HFFc6 (cell line): ENCODE data around the gene CCDC187. TPM values are rescaled to one million over a fixed set of nuclear protein-coding genes. Genes with fewer than 3 reads are reported as not detected.

Source experiments
- DNase-seq: peaks from one replicate; pipeline ENCODE4 v3.0.0-alpha.2; 2018
- H3K27ac Mint-ChIP-seq: 2 replicates; pipeline ENCODE4 v1.8.0; 2020; ENCODE audit warnings: mild to moderate bottlenecking, mixed read lengths
- H3K27me3 Mint-ChIP-seq: 2 replicates; pipeline ENCODE4 v1.8.0; 2021; ENCODE audit warnings: mild to moderate bottlenecking, moderate library complexity, mixed read lengths; ENCODE audit not compliant: insufficient read depth
- H3K36me3 Mint-ChIP-seq: 2 replicates; pipeline ENCODE4 v1.8.0; 2021; ENCODE audit warnings: low read depth, mixed read lengths
- H3K4me1 Mint-ChIP-seq: 2 replicates; pipeline ENCODE4 v1.8.0; 2020; ENCODE audit warnings: low read depth, mixed read lengths
- H3K4me3 Mint-ChIP-seq: 2 replicates; pipeline ENCODE4 v1.8.0; 2020; ENCODE audit warnings: mild to moderate bottlenecking, moderate library complexity, mixed read lengths
- H3K9me3 Mint-ChIP-seq: 2 replicates; pipeline ENCODE4 v1.8.0; 2020; ENCODE audit warnings: mild to moderate bottlenecking, mixed read lengths
- CTCF ChIP-seq: fragments of 200-600 bp; sonication (generic); IDR thresholded peaks from 2 replicates; pipeline ENCODE4 v1.5.0; 2021; ENCODE audit warnings: antibody characterized with exemption, mild to moderate bottlenecking
- total RNA-seq, 6 experiments: library from RNA; stranded (reverse); fragmentation: NEBNext Ultra II Directional; extraction: Animal tissue kit (Norgen Biotek cat#: 25700); gene quantifications; 2 replicates in 1 of 6; 3 replicates in 5 of 6; pipeline ENCODE4 v1.2.3, GENCODE V29; 2021

The CCDC187 gene
- total RNA-seq, 6 experiments from 2014 or later, result not detected

DNA sequence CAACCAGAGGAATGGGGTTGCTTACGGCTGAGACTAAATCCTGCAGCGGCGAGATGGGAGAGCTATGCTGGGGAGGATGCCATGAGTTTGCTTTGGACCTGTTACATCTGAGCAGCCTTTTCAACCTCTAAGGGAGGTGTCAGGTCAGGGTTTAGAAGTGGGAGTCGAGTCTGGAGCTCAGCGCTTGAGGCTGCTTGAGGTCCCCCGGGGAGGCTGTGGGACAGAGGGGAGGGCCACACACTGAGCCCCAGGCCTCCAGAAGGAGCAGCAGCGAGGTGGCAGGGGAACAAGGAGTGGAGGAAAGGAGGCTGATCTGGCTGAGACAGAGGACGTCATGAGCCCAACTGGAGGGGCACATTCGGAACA lies 56.4 kb downstream of the CCDC187 start:
- H3K27ac Mint-ChIP-seq, result no peak overlapping the region
- H3K4me3 Mint-ChIP-seq, result no peak overlapping the region
- H3K4me1 Mint-ChIP-seq, result peaks cover 23% of the 10 kb centered on the region
- H3K27me3 Mint-ChIP-seq, result peaks cover 23% of the 10 kb centered on the region
- no peak for DNase-seq
- TF ChIP-seq CTCF, result no peak
- H3K9me3 Mint-ChIP-seq, result no peaks in the 10 kb centered on the region
- H3K36me3 Mint-ChIP-seq, result no peaks in the 10 kb centered on the region

- H3K4me3 Mint-ChIP-seq, result no peak overlapping the region
- no peaks in the 10 kb centered on the region for H3K36me3 Mint-ChIP-seq
- H3K27ac Mint-ChIP-seq, result no peak overlapping the region
- TF ChIP-seq CTCF, result no peak
- peaks cover 23% of the 10 kb centered on the region for H3K4me1 Mint-ChIP-seq
- DNase-seq, result no peak
- H3K27me3 Mint-ChIP-seq, result peaks cover 23% of the 10 kb centered on the region
- no peaks in the 10 kb centered on the region for H3K9me3 Mint-ChIP-seq
Measured at GRCh38 chr9:136246849-136247550, 56.9 kb downstream of the CCDC187 start.

GRCh38 chr9:136245219-136246150 lies 58.4 kb downstream of the CCDC187 start, which contains the start of gene QSOX2:
Gene QSOX2, minus strand, starts transcription at chr9:136245812. Its CDS starts 9 bp downstream, at chr9:136245803.
- no peak for TF ChIP-seq CTCF
- Mint-ChIP-seq H3K4me3 (peak within 1 kb of the TSS; percentile 96), H3K27ac (peak within 1 kb of the TSS; percentile 72), H3K36me3 (no peaks in the 10 kb centered on the region), H3K9me3 (no peaks in the 10 kb centered on the region), H3K4me1 (peaks cover 23% of the 10 kb centered on the region), H3K27me3 (peaks cover 18% of the 10 kb centered on the region)
- DNase-seq, result peak; percentile 50

DNA sequence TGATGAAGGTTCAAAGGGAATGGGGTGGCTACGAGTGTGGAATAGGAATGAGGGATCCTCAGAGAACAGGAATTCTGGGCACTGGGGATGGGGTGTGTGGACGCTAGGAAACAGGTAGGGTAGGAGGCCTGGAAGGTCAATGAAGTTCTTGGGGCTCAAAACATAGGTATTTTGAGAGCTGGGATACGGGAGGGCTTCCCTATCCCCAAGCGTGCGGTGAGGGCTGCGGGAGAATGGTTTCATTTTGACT lies 59.0 kb downstream of the CCDC187 start:
- H3K4me3 Mint-ChIP-seq, result peak overlapping the region; percentile 96

More for the DNA sequence above, 59.0 kb downstream of the CCDC187 start:
- no peak for TF ChIP-seq CTCF
- Mint-ChIP-seq H3K36me3 (no peaks in the 10 kb centered on the region), H3K27me3 (peaks cover 12% of the 10 kb centered on the region), H3K9me3 (no peaks in the 10 kb centered on the region), H3K4me1 (peaks cover 23% of the 10 kb centered on the region), H3K27ac (peak overlapping the region; percentile 72)
- no peak for DNase-seq
